Transverse colon (tissue), 4 donors: ENCODE data around the gene IQCM. TPM values are rescaled to one million over a fixed set of nuclear protein-coding genes. Genes with fewer than 3 reads are reported as not detected.

Experiments
- DNase-seq: peaks from one replicate; pipeline ENCODE4 v3.0.0-alpha.2; 2019
- H3K27ac ChIP-seq, 4 donors: fragments of 200-600 bp; sonication (generic); 2 replicates each; pipeline ENCODE4 v1.5.1; 2016 to 2018; ENCODE audit warnings: inconsistent platforms in 4 of 4
- H3K27me3 ChIP-seq: fragments of 200-600 bp; sonication (generic); 2 replicates; pipeline ENCODE4 v1.5.1; 2017; ENCODE audit warnings: inconsistent platforms
- H3K36me3 ChIP-seq, 4 donors: fragments of 200-600 bp; sonication (generic); 2 replicates each; pipeline ENCODE4 v1.5.1; 2017 to 2019; ENCODE audit warnings: inconsistent platforms in 4 of 4
- H3K4me1 ChIP-seq, 4 donors: fragments of 200-600 bp; sonication (generic); 2 replicates each; pipeline ENCODE4 v1.5.1; 2017 to 2020; ENCODE audit warnings: inconsistent platforms in 4 of 4
- H3K4me3 ChIP-seq, 4 donors: fragments of 200-600 bp; sonication (generic); 1 replicate in 1 of 4; 2 replicates in 3 of 4; pipeline versions ENCODE4 v1.5.1 to v1.6.1; 2017 to 2019; ENCODE audit warnings: inconsistent platforms in 4 of 4
- H3K9me3 ChIP-seq, 2 donors: fragments of 200-600 bp; sonication (generic); 2 replicates each; pipeline ENCODE4 v1.5.1; 2017 to 2019; ENCODE audit warnings: inconsistent platforms in 2 of 2
- EP300 ChIP-seq: sonication (generic); formaldehyde crosslinking; IDR thresholded peaks from one replicate; pipeline ENCODE4 v1.6.1; 2017; ENCODE audit warnings: antibody characterized with exemption, low read depth
- POLR2A ChIP-seq: fragments of 450-650 bp; IDR thresholded peaks from one replicate; pipeline ENCODE4 v1.6.1; 2016; ENCODE audit warnings: antibody characterized with exemption, mild to moderate bottlenecking, moderate library complexity
- POLR2AphosphoS5 ChIP-seq, 3 donors: sonication (generic); formaldehyde crosslinking; IDR thresholded peaks; one replicate each; pipeline ENCODE4 v1.6.1; 2016; ENCODE audit warnings: antibody characterized with exemption in 3 of 3
- WGBS, 2 donors: methylation state at CpG; one replicate each; pipeline ENCODE4 v1.1.5; 2018; ENCODE audit warnings: low coverage in 1 of 2; 5-methylcytosine and 5-hydroxymethylcytosine counted together
- in situ Hi-C, 4 donors: fragments of 200-750 bp; cut with MboI; loops; one replicate each; pipeline versions ENCODE4 v1.15.0 to v1.15.1; 2017; ENCODE audit warnings: low sequenced_read_pairs in 3 of 4, low pct_ligation_motif_present in 1 of 4, low pct_unique_long_range_greater_than_20kb in 1 of 4
- intact Hi-C: fragments of 100-400 bp; cut with DNase I; formaldehyde crosslinking; loops from one replicate; pipeline ENCODE4 v1.15.1; 2023; ENCODE audit warnings: low total_unique reads
- total RNA-seq, 4 donors: library from RNA; depleted of rRNA; stranded (reverse); fragments of >200 nt; gene quantifications; one replicate each; pipeline ENCODE4 v1.1.0, GENCODE V29; 2016
- TF ChIP-seq, protein P1 (sequence below), 5 experiments: fragments of 200-600 bp in 3 of 5; fragments of 450-650 bp in 2 of 5; sonication (generic) in 3 of 5; IDR thresholded peaks; 1 replicate in 2 of 5; 2 replicates in 3 of 5; pipeline ENCODE4 v1.5.1; 2016 to 2017; ENCODE audit warnings: antibody characterized with exemption in 5 of 5, inconsistent platforms in 3 of 5, mild to moderate bottlenecking in 2 of 5, moderate library complexity in 1 of 5

IQCM gene
- total RNA-seq, 4 donors from 2014 or later = 4.0 to 8.6 (median 8.5) TPM

DNA sequence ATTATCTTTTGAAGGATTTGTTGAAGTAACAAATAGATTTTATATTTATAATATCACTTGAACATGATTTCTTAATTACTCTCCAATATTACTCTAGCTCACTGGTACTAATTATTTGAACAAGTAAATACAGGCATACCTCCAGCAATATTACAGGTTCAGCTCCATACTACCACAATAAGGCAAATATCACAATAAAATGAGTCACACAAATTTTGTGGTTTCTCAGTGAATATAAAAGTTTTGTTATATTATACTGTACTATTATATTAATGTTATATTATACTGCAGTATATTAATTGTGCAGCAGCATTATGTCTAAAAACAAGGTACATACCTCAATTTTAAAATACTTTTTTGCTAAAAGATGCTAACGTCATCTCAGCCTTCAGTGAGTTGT is 22.4 kb upstream of the IQCM start:
- Histone ChIP-seq H3K27me3 (no peaks in the 10 kb centered on the region), H3K4me1 (no peaks in the 10 kb centered on the region), H3K27ac (no peak overlapping the region), H3K36me3 (no peaks in the 10 kb centered on the region), H3K9me3 (no peaks in the 10 kb centered on the region), H3K4me3 (no peak overlapping the region)
- no peak for DNase-seq
- no peak for TF ChIP-seq EP300
- TF ChIP-seq, protein P1, sequence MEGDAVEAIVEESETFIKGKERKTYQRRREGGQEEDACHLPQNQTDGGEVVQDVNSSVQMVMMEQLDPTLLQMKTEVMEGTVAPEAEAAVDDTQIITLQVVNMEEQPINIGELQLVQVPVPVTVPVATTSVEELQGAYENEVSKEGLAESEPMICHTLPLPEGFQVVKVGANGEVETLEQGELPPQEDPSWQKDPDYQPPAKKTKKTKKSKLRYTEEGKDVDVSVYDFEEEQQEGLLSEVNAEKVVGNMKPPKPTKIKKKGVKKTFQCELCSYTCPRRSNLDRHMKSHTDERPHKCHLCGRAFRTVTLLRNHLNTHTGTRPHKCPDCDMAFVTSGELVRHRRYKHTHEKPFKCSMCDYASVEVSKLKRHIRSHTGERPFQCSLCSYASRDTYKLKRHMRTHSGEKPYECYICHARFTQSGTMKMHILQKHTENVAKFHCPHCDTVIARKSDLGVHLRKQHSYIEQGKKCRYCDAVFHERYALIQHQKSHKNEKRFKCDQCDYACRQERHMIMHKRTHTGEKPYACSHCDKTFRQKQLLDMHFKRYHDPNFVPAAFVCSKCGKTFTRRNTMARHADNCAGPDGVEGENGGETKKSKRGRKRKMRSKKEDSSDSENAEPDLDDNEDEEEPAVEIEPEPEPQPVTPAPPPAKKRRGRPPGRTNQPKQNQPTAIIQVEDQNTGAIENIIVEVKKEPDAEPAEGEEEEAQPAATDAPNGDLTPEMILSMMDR (IDR thresholded peaks at IDR 0.05) = no peak
- TF ChIP-seq POLR2AphosphoS5 (IDR thresholded peaks at IDR 0.05) = no peak
- no peak for TF ChIP-seq POLR2A
- intact Hi-C loops = no loop called here
- 76 to 100% methylated on average over 1 of the region's 1 CpG for WGBS, 2 donors
- in situ Hi-C loops = no loop called here

DNA sequence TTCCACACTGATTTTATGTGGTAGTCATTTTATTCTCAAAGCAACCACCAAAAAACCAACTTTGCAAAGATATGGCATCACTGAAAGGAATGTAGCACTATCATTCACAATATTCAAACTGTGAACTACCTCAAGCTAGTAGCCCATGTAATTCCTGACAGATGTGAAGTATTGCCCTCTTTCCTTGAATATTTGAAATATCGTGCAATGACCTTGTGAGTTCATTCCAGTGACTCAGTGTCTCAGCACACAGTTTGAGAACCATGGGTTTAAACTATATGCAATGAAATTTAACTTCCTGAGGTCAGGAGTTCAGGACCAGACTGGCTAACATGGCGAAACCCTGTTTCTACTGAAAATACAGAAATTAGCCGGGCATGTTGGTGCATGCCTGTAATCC is 20.9 kb upstream of the IQCM start:
- in situ Hi-C loops (no loop called here), intact Hi-C loops (no loop called here)
- 88 to 100% methylated on average over 3 of the region's 3 CpGs for WGBS, 2 donors
- Histone ChIP-seq H3K9me3 (no peaks in the 10 kb centered on the region), H3K36me3 (no peaks in the 10 kb centered on the region), H3K4me3 (no peak overlapping the region), H3K27ac (no peak overlapping the region), H3K27me3 (no peaks in the 10 kb centered on the region), H3K4me1 (no peaks in the 10 kb centered on the region)
- TF ChIP-seq, protein P1 (IDR thresholded peaks at IDR 0.05) = no peak
- TF ChIP-seq POLR2AphosphoS5 (IDR thresholded peaks at IDR 0.05) (no peak), EP300 (no peak), POLR2A (no peak)
- no peak for DNase-seq

DNA sequence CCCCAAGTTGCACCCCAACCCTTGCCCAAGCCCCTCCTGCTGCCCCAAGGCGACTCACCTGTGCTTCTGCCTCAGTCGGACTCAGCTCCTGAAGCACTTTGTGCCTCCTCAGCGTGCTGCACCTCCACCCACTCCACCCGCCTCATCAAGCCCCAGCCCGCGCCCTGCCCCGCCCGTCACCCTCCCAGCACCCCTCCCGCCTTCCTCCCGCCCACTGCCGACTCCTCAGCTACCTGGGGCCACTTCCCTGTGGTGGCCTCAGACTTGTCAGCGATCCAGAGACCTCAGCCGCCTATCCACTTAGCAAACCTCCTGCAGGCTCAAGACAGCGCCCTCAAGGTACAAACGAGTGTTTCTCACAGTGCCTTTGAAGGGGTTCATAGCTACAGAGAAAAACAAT is 19.6 kb upstream of the IQCM start:
- no peak for TF ChIP-seq POLR2AphosphoS5 (IDR thresholded peaks at IDR 0.05)
- TF ChIP-seq EP300 = no peak
- no peak for TF ChIP-seq POLR2A
- TF ChIP-seq, protein P1 (IDR thresholded peaks at IDR 0.05) = no peak
- 80 to 92% methylated on average over 1 to 13 of the region's 15 CpGs for WGBS, 2 donors
- Histone ChIP-seq H3K27ac (no peak overlapping the region), H3K27me3 (no peaks in the 10 kb centered on the region), H3K36me3 (no peaks in the 10 kb centered on the region), H3K9me3 (no peaks in the 10 kb centered on the region), H3K4me3 (no peak overlapping the region), H3K4me1 (no peaks in the 10 kb centered on the region)
- intact Hi-C loops = no loop called here
- DNase-seq = no peak
- in situ Hi-C loops = no loop called here

DNA sequence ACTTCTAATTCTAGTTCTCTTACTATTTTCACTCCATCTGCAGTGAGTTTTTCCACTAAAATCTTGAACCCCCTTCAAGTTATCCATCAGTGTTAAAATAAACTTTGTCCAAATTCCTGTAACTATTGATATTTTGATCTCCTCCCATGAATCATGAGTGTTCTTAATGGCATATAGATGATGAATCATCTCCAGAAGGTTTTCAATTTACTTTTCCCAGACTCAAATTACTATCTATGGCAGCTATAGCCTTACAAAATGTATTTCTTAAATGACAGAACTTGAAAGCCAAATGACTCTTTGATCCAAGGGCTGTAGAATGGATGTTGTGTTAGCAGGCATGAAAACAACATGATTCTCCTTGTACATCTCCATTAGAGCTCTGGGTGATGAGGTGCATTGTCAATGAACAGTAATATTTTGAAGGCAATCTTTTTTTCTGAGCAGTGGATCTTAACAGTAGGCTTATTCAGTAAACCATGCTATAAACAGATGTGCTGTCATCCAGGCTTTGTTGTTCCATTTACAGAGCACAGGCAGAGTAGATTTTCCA is 16.1 kb upstream of the IQCM start:
- DNase-seq = no peak
- intact Hi-C loops = no loop called here
- TF ChIP-seq POLR2A (no peak), POLR2AphosphoS5 (IDR thresholded peaks at IDR 0.05) (no peak), EP300 (no peak)
- TF ChIP-seq, protein P1 (IDR thresholded peaks at IDR 0.05) = no peak

More for the DNA sequence above, 16.1 kb upstream of the IQCM start:
- no peaks in the 10 kb centered on the region for H3K36me3 ChIP-seq
- no peak overlapping the region for H3K27ac ChIP-seq
- no peaks in the 10 kb centered on the region for H3K9me3 ChIP-seq
- H3K4me1 ChIP-seq = no peaks in the 10 kb centered on the region
- no peaks in the 10 kb centered on the region for H3K27me3 ChIP-seq
- in situ Hi-C loops = no loop called here
- no peak overlapping the region for H3K4me3 ChIP-seq
